Gastroesophageal sphincter (tissue), 3 donors: ENCODE data around the gene INPP5A.

Source experiments
- CTCF ChIP-seq, 4 experiments: fragments of 200-600 bp in 2 of 4; fragments of 450-650 bp in 2 of 4; sonication (generic) in 1 of 4; IDR thresholded peaks; one replicate each; pipeline ENCODE4 v1.5.1; 2017 to 2019; ENCODE audit warnings: antibody characterized with exemption in 4 of 4, mild to moderate bottlenecking in 2 of 4, moderate library complexity in 2 of 4
- EP300 ChIP-seq: sonication (generic); formaldehyde crosslinking; IDR thresholded peaks from one replicate; pipeline ENCODE4 v1.6.1; 2017; ENCODE audit warnings: antibody characterized with exemption, mild to moderate bottlenecking
- POLR2AphosphoS5 ChIP-seq: sonication (generic); formaldehyde crosslinking; IDR thresholded peaks from one replicate; pipeline ENCODE4 v1.6.1; 2017; ENCODE audit warnings: antibody characterized with exemption

DNA sequence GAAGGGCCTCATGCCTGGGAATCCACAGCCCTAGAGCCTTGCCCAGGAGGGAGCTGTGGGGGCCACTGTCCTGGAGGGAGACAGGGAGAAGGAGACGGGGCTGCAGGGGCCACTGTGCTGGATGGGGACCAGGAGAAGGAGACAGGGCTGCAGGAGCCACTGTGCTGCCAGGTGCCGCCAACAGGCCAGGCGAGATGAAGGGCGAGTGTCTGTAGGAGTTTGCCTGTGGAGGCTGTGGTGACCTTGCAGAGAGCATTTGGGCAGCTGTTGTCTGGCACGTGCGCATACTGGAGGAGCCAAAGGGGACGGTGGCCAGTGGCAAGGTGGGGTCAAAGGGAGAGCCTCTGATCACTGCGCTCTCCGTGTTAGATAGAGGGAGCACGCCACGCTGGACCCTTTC lies 169.1 kb downstream of the INPP5A start:
- TF ChIP-seq CTCF (IDR thresholded peaks at IDR 0.05) = no peak
- no peak for TF ChIP-seq EP300
- TF ChIP-seq POLR2AphosphoS5 = no peak
